H9 (cell line): Measurements from ENCODE around the gene FAAH. TPM values are rescaled to one million over a fixed set of nuclear protein-coding genes. Genes with fewer than 3 reads are reported as not detected.

ENCODE experiments used
- DNase-seq: peaks from one replicate; pipeline ENCODE4 v3.0.0-alpha.2; 2017
- H2AFZ ChIP-seq: one replicate; pipeline ENCODE4 v1.6.1; 2013; ENCODE audit warnings: mild to moderate bottlenecking, low read length, control low read depth, moderate library complexity
- H2AK5ac ChIP-seq: 2 replicates; pipeline ENCODE4 v1.6.1; 2013; ENCODE audit warnings: low read length, control low read depth, mixed read lengths; ENCODE audit not compliant: insufficient read length
- H2BK120ac ChIP-seq: one replicate; pipeline ENCODE4 v1.6.1; 2013; ENCODE audit warnings: low read depth, mild to moderate bottlenecking, low read length, control low read depth, inconsistent platforms; ENCODE audit not compliant: poor library complexity, severe bottlenecking
- H2BK12ac ChIP-seq: 2 replicates; pipeline ENCODE4 v1.6.1; 2013; ENCODE audit warnings: low read length, control low read depth, mixed read lengths, low read depth; ENCODE audit not compliant: insufficient read length
- H2BK15ac ChIP-seq: 2 replicates; pipeline ENCODE4 v1.6.1; 2013; ENCODE audit warnings: low read depth, low read length, control low read depth
- H2BK20ac ChIP-seq: one replicate; pipeline ENCODE4 v1.6.1; 2013; ENCODE audit warnings: low read depth, mild to moderate bottlenecking, low read length, control low read depth, inconsistent platforms; ENCODE audit not compliant: poor library complexity, severe bottlenecking
- H2BK5ac ChIP-seq: 2 replicates; pipeline ENCODE4 v1.6.1; 2013; ENCODE audit warnings: low read length, control low read depth, mixed read lengths; ENCODE audit not compliant: insufficient read length
- H3K14ac ChIP-seq: 2 replicates; pipeline ENCODE4 v1.6.1; 2013; ENCODE audit warnings: low read length, control low read depth; ENCODE audit not compliant: insufficient read depth
- H3K18ac ChIP-seq: 2 replicates; pipeline ENCODE4 v1.6.1; 2013; ENCODE audit warnings: low read depth, mild to moderate bottlenecking, mixed read lengths, low read length, control low read depth; ENCODE audit not compliant: insufficient read length
- H3K23ac ChIP-seq: 2 replicates; pipeline ENCODE4 v1.6.1; 2013; ENCODE audit warnings: low read length, control low read depth, mixed read lengths, low read depth; ENCODE audit not compliant: insufficient read length
- H3K23me2 ChIP-seq: 2 replicates; pipeline ENCODE4 v1.6.1; 2013; ENCODE audit warnings: low read depth, mild to moderate bottlenecking, mixed read lengths, low read length, control low read depth; ENCODE audit not compliant: insufficient read length, poor library complexity, severe bottlenecking
- H3K27ac ChIP-seq: 2 replicates; pipeline ENCODE4 v1.5.1; 2013; ENCODE audit warnings: low read length, control low read depth, mixed read lengths, low read depth; ENCODE audit not compliant: insufficient read length
- H3K27me3 ChIP-seq: 2 replicates; pipeline ENCODE4 v1.6.1; 2013; ENCODE audit warnings: low read length, control low read depth, inconsistent platforms; ENCODE audit not compliant: insufficient read depth
- H3K4ac ChIP-seq: 2 replicates; pipeline ENCODE4 v1.6.1; 2013; ENCODE audit warnings: low read depth, mild to moderate bottlenecking, control low read depth, inconsistent platforms, low read length, moderate library complexity
- H3K4me1 ChIP-seq: 2 replicates; pipeline ENCODE4 v1.6.1; 2013; ENCODE audit warnings: low read length, control low read depth, inconsistent platforms; ENCODE audit not compliant: insufficient read depth
- H3K4me2 ChIP-seq: 2 replicates; pipeline ENCODE4 v1.6.1; 2013; ENCODE audit warnings: low read length, control low read depth, mixed read lengths; ENCODE audit not compliant: insufficient read length, insufficient read depth
- H3K56ac ChIP-seq: 2 replicates; pipeline ENCODE4 v1.6.1; 2013; ENCODE audit warnings: low read depth, mild to moderate bottlenecking, mixed read lengths, low read length, control low read depth; ENCODE audit not compliant: insufficient read length
- H3K79me1 ChIP-seq: 2 replicates; pipeline ENCODE4 v1.6.1; 2013; ENCODE audit warnings: low read depth, mild to moderate bottlenecking, moderate library complexity, low read length, control low read depth, inconsistent platforms; ENCODE audit not compliant: insufficient read depth, poor library complexity, severe bottlenecking
- H3K79me2 ChIP-seq: 2 replicates; pipeline ENCODE4 v1.6.1; 2013; ENCODE audit warnings: low read length, control low read depth, inconsistent platforms; ENCODE audit not compliant: insufficient read depth
- H3K9ac ChIP-seq: 2 replicates; pipeline ENCODE4 v1.6.1; 2013; ENCODE audit warnings: low read length, control low read depth, mixed read lengths; ENCODE audit not compliant: insufficient read length; ENCODE audit errors: extremely low read depth
- H3K9me3 ChIP-seq: one replicate; pipeline ENCODE4 v1.6.1; 2013; ENCODE audit warnings: low read depth, low read length, inconsistent platforms; ENCODE audit not compliant: control insufficient read depth
- H3T11ph ChIP-seq: one replicate; pipeline ENCODE4 v1.6.1; 2013; ENCODE audit warnings: mild to moderate bottlenecking, low read length, control low read depth, inconsistent platforms
- H4K20me1 ChIP-seq: one replicate; pipeline ENCODE4 v1.6.1; 2013; ENCODE audit not compliant: control insufficient read depth, insufficient read length, insufficient read depth
- H4K5ac ChIP-seq: 2 replicates; pipeline ENCODE4 v1.6.1; 2013; ENCODE audit warnings: low read depth, mild to moderate bottlenecking, mixed read lengths, low read length, control low read depth; ENCODE audit not compliant: insufficient read length
- H4K8ac ChIP-seq: replicated peaks from 2 replicates; pipeline ENCODE4 v1.6.1; 2013; ENCODE audit warnings: low read length, control low read depth, mixed read lengths, low read depth; ENCODE audit not compliant: insufficient read length
- H4K91ac ChIP-seq: 2 replicates; pipeline ENCODE4 v1.6.1; 2013; ENCODE audit warnings: low read depth, mild to moderate bottlenecking, moderate library complexity, mixed read lengths, low read length, control low read depth; ENCODE audit not compliant: insufficient read length
- H3K27ac Mint-ChIP-seq, 3 experiments: 2 replicates in 2 of 3; 3 replicates in 1 of 3; pipeline ENCODE4 v1.8.0; 2020 to 2021; ENCODE audit warnings: mixed read lengths in 3 of 3, mild to moderate bottlenecking in 1 of 3, moderate library complexity in 1 of 3
- H3K27me3 Mint-ChIP-seq: 2 replicates; pipeline ENCODE4 v1.8.0; 2021; ENCODE audit warnings: low read depth, mild to moderate bottlenecking, moderate library complexity, mixed read lengths
- H3K36me3 Mint-ChIP-seq, 3 experiments: 2 replicates in 2 of 3; 3 replicates in 1 of 3; pipeline ENCODE4 v1.8.0; 2020 to 2021; ENCODE audit warnings: low read depth in 3 of 3, mixed read lengths in 3 of 3; ENCODE audit not compliant: insufficient read depth in 1 of 3
- H3K4me1 Mint-ChIP-seq, 2 experiments: 2 replicates each; pipeline ENCODE4 v1.8.0; 2020; ENCODE audit warnings: mixed read lengths in 2 of 2
- H3K4me3 Mint-ChIP-seq, 2 experiments: 2 replicates in 1 of 2; 3 replicates in 1 of 2; pipeline ENCODE4 v1.8.0; 2020 to 2021; ENCODE audit warnings: mild to moderate bottlenecking in 2 of 2, mixed read lengths in 2 of 2, moderate library complexity in 1 of 2
- H3K9me3 Mint-ChIP-seq, 2 experiments: 2 replicates in 1 of 2; 3 replicates in 1 of 2; pipeline ENCODE4 v1.8.0; 2020; ENCODE audit warnings: mild to moderate bottlenecking in 2 of 2, mixed read lengths in 2 of 2, moderate library complexity in 1 of 2
- WGBS: extraction: QIAGEN DNeasy Blood & Tissue Kit; methylation state at CpG from one replicate; pipeline ENCODE4 v1.1.7; 2013; ENCODE audit warnings: missing lambda C conversion rate, low lambda C conversion rate, mixed read lengths; ENCODE audit not compliant: insufficient read length; ENCODE audit errors: extremely low coverage; 5-methylcytosine and 5-hydroxymethylcytosine counted together
- total RNA-seq: library from RNA; stranded (reverse); gene quantifications from 2 replicates; pipeline ENCODE4 v1.2.1, GENCODE V29; 2021
- TF ChIP-seq, protein P1 (sequence below): fragments of 200-600 bp; sonication (generic); conservative IDR thresholded peaks from 3 replicates; pipeline ENCODE4 v1.8.0; 2021; ENCODE audit warnings: antibody characterized with exemption, mild to moderate bottlenecking

FAAH gene
- total RNA-seq, 1 experiment from 2014 or later = 18.9 TPM

DNA sequence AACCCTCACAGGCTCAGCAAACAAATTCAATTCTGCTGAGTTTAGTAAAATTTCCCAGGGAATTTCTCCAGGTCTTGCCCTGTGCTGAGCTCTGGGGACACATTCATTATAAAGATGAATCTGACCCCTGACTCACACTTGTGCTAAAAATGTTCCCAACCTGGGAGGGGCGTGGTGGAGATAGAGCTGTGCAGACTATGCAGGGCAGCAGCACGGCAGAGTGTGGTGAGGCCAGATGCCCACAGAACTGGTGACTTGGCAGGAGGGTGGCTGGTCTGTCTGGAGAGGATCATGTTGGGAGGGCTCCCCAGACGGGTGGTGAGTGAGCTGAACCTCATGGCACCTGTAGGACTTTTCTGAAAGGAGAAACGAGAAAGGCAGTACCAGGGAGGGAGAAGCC is 31.6 kb downstream of the FAAH start:
- Histone ChIP-seq H3K14ac (no peak overlapping the region), H3K79me2 (no peaks in the 10 kb centered on the region), H2BK12ac (no peak overlapping the region), H3T11ph (no peak overlapping the region), H3K27me3 (no peaks in the 10 kb centered on the region), H3K4ac (no peak overlapping the region), H2AFZ (no peak overlapping the region), H4K91ac (no peak overlapping the region), H3K23me2 (no peaks in the 10 kb centered on the region), H3K4me1 (no peaks in the 10 kb centered on the region), H4K5ac (no peak overlapping the region), H3K9me3 (no peaks in the 10 kb centered on the region), H3K9ac (no peak overlapping the region), H2AK5ac (no peak overlapping the region), H2BK5ac (no peak overlapping the region), H3K23ac (no peak overlapping the region), H3K56ac (no peak overlapping the region), H4K8ac (no peak overlapping the region), H3K79me1 (no peaks in the 10 kb centered on the region), H3K4me2 (no peak overlapping the region), H3K18ac (no peak overlapping the region), H2BK120ac (no peak overlapping the region), H2BK20ac (no peak overlapping the region), H4K20me1 (no peaks in the 10 kb centered on the region), H3K27ac (no peak overlapping the region), H2BK15ac (no peak overlapping the region)
- H3K36me3 Mint-ChIP-seq = no peaks in the 10 kb centered on the region
- H3K4me1 Mint-ChIP-seq = no peaks in the 10 kb centered on the region
- no peak overlapping the region; a peak in 1 of 7 replicates for H3K27ac Mint-ChIP-seq
- DNase-seq = no peak
- TF ChIP-seq, protein P1, sequence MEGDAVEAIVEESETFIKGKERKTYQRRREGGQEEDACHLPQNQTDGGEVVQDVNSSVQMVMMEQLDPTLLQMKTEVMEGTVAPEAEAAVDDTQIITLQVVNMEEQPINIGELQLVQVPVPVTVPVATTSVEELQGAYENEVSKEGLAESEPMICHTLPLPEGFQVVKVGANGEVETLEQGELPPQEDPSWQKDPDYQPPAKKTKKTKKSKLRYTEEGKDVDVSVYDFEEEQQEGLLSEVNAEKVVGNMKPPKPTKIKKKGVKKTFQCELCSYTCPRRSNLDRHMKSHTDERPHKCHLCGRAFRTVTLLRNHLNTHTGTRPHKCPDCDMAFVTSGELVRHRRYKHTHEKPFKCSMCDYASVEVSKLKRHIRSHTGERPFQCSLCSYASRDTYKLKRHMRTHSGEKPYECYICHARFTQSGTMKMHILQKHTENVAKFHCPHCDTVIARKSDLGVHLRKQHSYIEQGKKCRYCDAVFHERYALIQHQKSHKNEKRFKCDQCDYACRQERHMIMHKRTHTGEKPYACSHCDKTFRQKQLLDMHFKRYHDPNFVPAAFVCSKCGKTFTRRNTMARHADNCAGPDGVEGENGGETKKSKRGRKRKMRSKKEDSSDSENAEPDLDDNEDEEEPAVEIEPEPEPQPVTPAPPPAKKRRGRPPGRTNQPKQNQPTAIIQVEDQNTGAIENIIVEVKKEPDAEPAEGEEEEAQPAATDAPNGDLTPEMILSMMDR = no peak
- peaks cover 36% of the 10 kb centered on the region for H3K27me3 Mint-ChIP-seq
- H3K4me3 Mint-ChIP-seq = no peak overlapping the region
- no peaks in the 10 kb centered on the region; a peak in 1 of 5 replicates for H3K9me3 Mint-ChIP-seq
- WGBS = no CpG with 5 or more reads among the region's 4 CpGs
